Hepatocyte (in vitro differentiated cells): ENCODE data around the gene ZNF622. TPM values are rescaled to one million over a fixed set of nuclear protein-coding genes. Genes with fewer than 3 reads are reported as not detected.

ENCODE experiments used
- DNase-seq: peaks from one replicate; pipeline ENCODE4 v3.0.0-alpha.2; 2016; ENCODE audit warnings: low spot score
- H2AFZ ChIP-seq: fragments of 200-600 bp; sonication (generic); 2 replicates; pipeline ENCODE4 v1.6.0; 2016; ENCODE audit warnings: antibody characterized with exemption, mild to moderate bottlenecking
- H3K27ac ChIP-seq: fragments of 200-600 bp; sonication (generic); 2 replicates; pipeline ENCODE4 v1.5.1; 2016; ENCODE audit warnings: mild to moderate bottlenecking
- H3K27me3 ChIP-seq: fragments of 200-600 bp; sonication (generic); 2 replicates; pipeline ENCODE4 v1.6.1; 2016
- H3K36me3 ChIP-seq: fragments of 200-600 bp; sonication (generic); replicated peaks from 2 replicates; pipeline ENCODE4 v1.5.1; 2016; ENCODE audit warnings: low read depth; ENCODE audit not compliant: insufficient read depth
- H3K4me1 ChIP-seq: fragments of 200-600 bp; sonication (generic); 2 replicates; pipeline ENCODE4 v1.5.1; 2016; ENCODE audit warnings: mild to moderate bottlenecking, moderate library complexity; ENCODE audit not compliant: insufficient read depth
- H3K4me2 ChIP-seq: fragments of 200-600 bp; sonication (generic); 2 replicates; pipeline ENCODE4 v1.6.0; 2016
- H3K4me3 ChIP-seq: fragments of 200-600 bp; sonication (generic); 2 replicates; pipeline ENCODE4 v1.5.1; 2016; ENCODE audit warnings: mild to moderate bottlenecking
- H3K79me2 ChIP-seq: fragments of 200-600 bp; sonication (generic); 2 replicates; pipeline ENCODE4 v1.6.0; 2017; ENCODE audit warnings: mild to moderate bottlenecking
- H3K9me2 ChIP-seq: fragments of 200-600 bp; sonication (generic); replicated peaks from 2 replicates; pipeline ENCODE4 v1.6.0; 2017; ENCODE audit warnings: mild to moderate bottlenecking; ENCODE audit not compliant: insufficient read depth
- H3K9me3 ChIP-seq: fragments of 200-600 bp; sonication (generic); 2 replicates; pipeline ENCODE4 v1.5.1; 2016; ENCODE audit warnings: low read depth, mild to moderate bottlenecking
- H4K20me1 ChIP-seq: fragments of 200-600 bp; sonication (generic); 2 replicates; pipeline ENCODE4 v1.6.0; 2016; ENCODE audit warnings: mild to moderate bottlenecking; ENCODE audit not compliant: insufficient read depth, poor library complexity, severe bottlenecking
- CTCF ChIP-seq: fragments of 200-600 bp; sonication (generic); IDR thresholded peaks from 2 replicates; pipeline ENCODE4 v1.5.1; 2016; ENCODE audit warnings: antibody characterized with exemption, mild to moderate bottlenecking; ENCODE audit not compliant: poor library complexity
- EZH2 ChIP-seq: fragments of 200-600 bp; sonication (generic); IDR thresholded peaks from 2 replicates; pipeline ENCODE4 v1.6.1; 2016; ENCODE audit warnings: antibody characterized with exemption, mild to moderate bottlenecking, borderline replicate concordance
- EZH2phosphoT487 ChIP-seq: fragments of 200-600 bp; sonication (generic); IDR thresholded peaks from one replicate; pipeline ENCODE4 v1.6.1; 2018; ENCODE audit warnings: antibody characterized with exemption, mild to moderate bottlenecking, low read depth, moderate library complexity; ENCODE audit not compliant: unreplicated experiment, severe bottlenecking
- WGBS: methylation state at CpG from one replicate; pipeline ENCODE4 v1.1.6; 2016; ENCODE audit warnings: low lambda C conversion rate; ENCODE audit errors: missing lambda C conversion rate; 5-methylcytosine and 5-hydroxymethylcytosine counted together
- polyA plus RNA-seq: library from polyadenylated mRNA; unstranded; fragments of >200 nt; fragmentation: Nextera tagmentation; extraction: Ambion mirVana; gene quantifications from 2 replicates; pipeline ENCODE4 v1.2.1, GENCODE V29; 2016
- total RNA-seq: library from RNA; depleted of rRNA; stranded (reverse); fragments of >200 nt; gene quantifications from 2 replicates; pipeline ENCODE4 v1.2.3, GENCODE V29; 2014

The ZNF622 gene
- total and polyA plus RNA-seq, 2 experiments from 2014 or later, result 44.6 to 49.5 TPM

- H4K20me1 ChIP-seq, result no peaks in the 10 kb centered on the region
These were observed 54.4 kb downstream of the ZNF622 start for GRCh38 chr5:16411235-16411634.

GRCh38 chr5:16410338-16410737, 55.3 kb downstream of the ZNF622 start:
- 66% methylated on average over 2 of the region's 2 CpGs for WGBS
- no peaks in the 10 kb centered on the region for H4K20me1 ChIP-seq
- H3K27ac ChIP-seq, result no peak overlapping the region
- H2AFZ ChIP-seq, result no peak overlapping the region
- no peaks in the 10 kb centered on the region for H3K9me3 ChIP-seq
- H3K4me1 ChIP-seq, result no peaks in the 10 kb centered on the region
- no peaks in the 10 kb centered on the region for H3K9me2 ChIP-seq
- DNase-seq, result no peak
- TF ChIP-seq EZH2phosphoT487 (no peak), CTCF (no peak), EZH2 (no peak)
- H3K4me3 ChIP-seq, result no peak overlapping the region
- H3K79me2 ChIP-seq, result no peaks in the 10 kb centered on the region
- no peaks in the 10 kb centered on the region for H3K36me3 ChIP-seq
- no peak overlapping the region for H3K4me2 ChIP-seq
- H3K27me3 ChIP-seq, result no peaks in the 10 kb centered on the region

More at GRCh38 chr5:16411235-16411634, 54.4 kb downstream of the ZNF622 start:
- H3K27me3 ChIP-seq, result no peaks in the 10 kb centered on the region
- H3K9me2 ChIP-seq, result no peaks in the 10 kb centered on the region
- no peak for TF ChIP-seq CTCF
- TF ChIP-seq EZH2, result no peak
- TF ChIP-seq EZH2phosphoT487, result no peak
- no peaks in the 10 kb centered on the region for H3K79me2 ChIP-seq
- H3K4me1 ChIP-seq, result no peaks in the 10 kb centered on the region
- no peaks in the 10 kb centered on the region for H3K36me3 ChIP-seq
- 87% methylated on average over 9 of the region's 9 CpGs for WGBS
- no peak overlapping the region for H3K4me3 ChIP-seq
- no peak overlapping the region for H2AFZ ChIP-seq
- H3K4me2 ChIP-seq, result no peak overlapping the region
- DNase-seq, result no peak
- no peaks in the 10 kb centered on the region for H3K9me3 ChIP-seq
- H3K27ac ChIP-seq, result no peak overlapping the region

GRCh38 chr5:16406630-16407029, 59.0 kb downstream of the ZNF622 start:
- Histone ChIP-seq H3K4me2 (no peak overlapping the region), H3K9me2 (no peaks in the 10 kb centered on the region), H3K4me1 (no peaks in the 10 kb centered on the region), H3K79me2 (no peaks in the 10 kb centered on the region), H3K36me3 (no peaks in the 10 kb centered on the region), H4K20me1 (no peaks in the 10 kb centered on the region), H2AFZ (no peak overlapping the region), H3K4me3 (no peak overlapping the region), H3K9me3 (no peaks in the 10 kb centered on the region), H3K27me3 (no peaks in the 10 kb centered on the region), H3K27ac (no peak overlapping the region)
- WGBS, result 81% methylated on average over 1 of the region's 1 CpG
- no peak for DNase-seq
- TF ChIP-seq EZH2phosphoT487, result no peak
- TF ChIP-seq EZH2, result no peak
- no peak for TF ChIP-seq CTCF

GRCh38 chr5:16406023-16406422, 59.6 kb downstream of the ZNF622 start:
- Histone ChIP-seq H3K27me3 (no peaks in the 10 kb centered on the region), H3K36me3 (no peaks in the 10 kb centered on the region), H3K27ac (no peak overlapping the region), H3K4me1 (no peaks in the 10 kb centered on the region), H3K79me2 (no peaks in the 10 kb centered on the region), H3K4me2 (no peak overlapping the region), H3K9me2 (no peaks in the 10 kb centered on the region), H2AFZ (no peak overlapping the region), H4K20me1 (no peaks in the 10 kb centered on the region), H3K4me3 (no peak overlapping the region), H3K9me3 (no peaks in the 10 kb centered on the region)
- DNase-seq, result no peak
- 88% methylated on average over 3 of the region's 3 CpGs for WGBS
- no peak for TF ChIP-seq EZH2phosphoT487

Other genes starting within 250 kb of the ZNF622 start
- gene RETREG1, start 151.2 kb upstream of the ZNF622 start, total RNA-seq, result 23.8 and 24.6 TPM in 2 replicates
- gene RETREG1, start 151.2 kb upstream of the ZNF622 start, polyA plus RNA-seq, result 24.0 and 24.3 TPM in 2 replicates